ENCODE measurements around the gene EOGT.

Gene EOGT

DNA sequence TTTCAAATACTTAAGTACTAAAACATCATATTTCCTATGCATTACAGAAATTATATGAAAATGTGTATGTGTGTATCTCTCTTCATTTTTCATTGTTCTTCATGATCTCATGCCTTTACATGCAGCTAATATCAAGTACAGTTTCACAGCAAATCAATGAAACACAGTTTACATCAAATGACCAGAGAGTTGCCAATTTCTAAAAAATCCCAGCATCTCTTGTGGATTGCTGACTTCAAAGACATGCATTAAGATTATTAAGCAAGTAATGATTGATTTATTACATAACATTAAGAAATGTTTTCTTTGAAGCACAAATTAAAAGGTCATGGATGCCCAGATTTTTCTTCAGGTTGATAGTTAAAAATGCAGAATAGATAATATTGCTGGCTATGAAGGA is 50.1 kb downstream of the EOGT start:
- DNase-seq (ENCODE audit: low spot score): no peak

DNA sequence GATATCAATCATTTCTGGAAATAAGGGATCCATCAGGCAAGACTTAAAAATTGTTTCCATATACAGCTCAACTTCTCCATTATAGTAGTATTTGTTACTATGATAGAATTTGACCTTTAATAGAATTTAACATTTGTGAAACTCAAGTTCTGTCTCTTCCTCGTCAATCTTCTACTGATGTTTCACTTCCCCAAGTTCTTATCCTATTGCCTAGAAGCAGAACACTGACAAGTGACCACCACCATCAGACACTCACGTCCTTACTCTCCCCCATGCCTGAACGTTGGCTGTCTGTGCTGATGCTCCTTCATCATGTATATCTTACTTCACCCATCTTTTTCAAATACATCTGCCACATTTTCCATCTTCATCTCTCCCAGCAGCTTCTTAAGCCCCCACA is 54.6 kb downstream of the EOGT start:
- no peak for DNase-seq (ENCODE audit: low spot score)

GRCh38 chr3:68957895-68958294 is 55.6 kb downstream of the EOGT start:
- DNase-seq (ENCODE audit: low spot score): no peak

GRCh38 chr3:68953816-68954444 is 59.6 kb downstream of the EOGT start:
- no peak for DNase-seq (ENCODE audit: low spot score)

- no peak for DNase-seq (ENCODE audit: low spot score)
Measured at GRCh38 chr3:68945225-68945624, 68.3 kb downstream of the EOGT start.

DNA sequence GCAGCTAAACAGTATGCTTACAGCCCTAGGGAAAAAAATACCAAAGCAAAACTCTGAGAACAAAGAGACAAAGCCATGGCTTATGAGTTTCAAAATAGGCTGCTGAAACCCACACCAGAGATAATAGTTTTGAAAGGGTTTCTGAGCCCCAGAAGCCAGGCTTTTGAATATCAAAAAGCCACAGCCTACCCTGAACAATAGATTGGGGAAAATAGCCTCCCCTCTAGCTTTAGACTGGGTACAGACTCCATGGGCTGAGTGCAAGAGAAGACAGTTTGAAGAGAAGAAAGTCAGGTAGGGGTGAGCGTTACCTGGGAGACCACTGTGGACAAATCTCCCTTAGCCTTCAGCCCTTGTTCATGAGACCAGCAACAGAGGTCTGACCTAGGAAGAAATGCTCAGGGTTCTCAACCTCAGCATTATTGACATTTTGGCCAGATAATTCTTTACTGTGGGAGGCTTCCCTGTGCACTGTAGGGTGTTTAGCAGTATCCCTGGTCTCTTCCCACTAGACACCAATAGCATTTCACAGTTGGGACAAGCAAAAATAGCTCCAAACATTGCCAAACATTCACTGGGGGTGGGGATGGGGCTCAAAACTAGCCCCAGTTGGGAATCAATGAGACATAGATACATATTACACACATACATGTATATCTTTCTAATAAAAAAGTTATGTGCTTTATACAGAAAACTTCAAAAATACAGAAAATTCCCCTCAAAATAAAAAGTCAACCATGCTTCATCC is 69.6 kb downstream of the EOGT start:
- no peak for DNase-seq (ENCODE audit: low spot score)

GRCh38 chr3:68941055-68941454 is 72.4 kb downstream of the EOGT start:
- no peak for DNase-seq (ENCODE audit: low spot score)

DNA sequence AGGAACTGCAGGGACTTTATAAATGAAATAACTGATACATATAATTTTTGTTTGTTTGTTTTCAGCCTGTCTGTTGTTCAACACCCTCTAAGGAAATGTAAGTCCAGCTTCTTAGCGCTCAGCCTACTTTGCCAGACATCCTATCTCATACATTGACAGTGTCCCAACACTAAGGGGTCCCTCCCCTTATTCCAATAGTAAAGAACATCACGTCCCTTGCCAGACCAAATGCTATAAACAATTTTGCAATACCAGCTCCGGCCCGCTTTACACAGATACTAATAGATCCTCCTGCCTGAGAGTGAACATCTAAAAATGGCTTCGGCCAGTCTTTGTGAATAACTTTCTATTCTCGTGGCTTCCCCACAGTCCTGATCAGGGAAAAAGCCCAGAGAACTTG is 76.6 kb downstream of the EOGT start:
- no peak for DNase-seq (ENCODE audit: low spot score)

GRCh38 chr3:68935778-68936177 is 77.7 kb downstream of the EOGT start:
- no peak for DNase-seq (ENCODE audit: low spot score)

- DNase-seq (ENCODE audit: low spot score): no peak
Measured at GRCh38 chr3:68931406-68932149, 81.9 kb downstream of the EOGT start.

All from activated CD4-positive, alpha-beta T cell treated with anti-CD3 and anti-CD28 coated beads, Interleukin-2, Interleukin-4, amounts not matched to agents 100 ng/mL and 50 ng/mL, durations not matched to agents 16 hours and 8 hours (primary cell).